Effector CD8-positive, alpha-beta T cell (primary cell): ENCODE results near the gene AHRR.

Experiments
- DNase-seq: peaks from one replicate; lab custom pipeline; 2025; lab: John Stamatoyannopoulos, UW

AHRR gene

DNA sequence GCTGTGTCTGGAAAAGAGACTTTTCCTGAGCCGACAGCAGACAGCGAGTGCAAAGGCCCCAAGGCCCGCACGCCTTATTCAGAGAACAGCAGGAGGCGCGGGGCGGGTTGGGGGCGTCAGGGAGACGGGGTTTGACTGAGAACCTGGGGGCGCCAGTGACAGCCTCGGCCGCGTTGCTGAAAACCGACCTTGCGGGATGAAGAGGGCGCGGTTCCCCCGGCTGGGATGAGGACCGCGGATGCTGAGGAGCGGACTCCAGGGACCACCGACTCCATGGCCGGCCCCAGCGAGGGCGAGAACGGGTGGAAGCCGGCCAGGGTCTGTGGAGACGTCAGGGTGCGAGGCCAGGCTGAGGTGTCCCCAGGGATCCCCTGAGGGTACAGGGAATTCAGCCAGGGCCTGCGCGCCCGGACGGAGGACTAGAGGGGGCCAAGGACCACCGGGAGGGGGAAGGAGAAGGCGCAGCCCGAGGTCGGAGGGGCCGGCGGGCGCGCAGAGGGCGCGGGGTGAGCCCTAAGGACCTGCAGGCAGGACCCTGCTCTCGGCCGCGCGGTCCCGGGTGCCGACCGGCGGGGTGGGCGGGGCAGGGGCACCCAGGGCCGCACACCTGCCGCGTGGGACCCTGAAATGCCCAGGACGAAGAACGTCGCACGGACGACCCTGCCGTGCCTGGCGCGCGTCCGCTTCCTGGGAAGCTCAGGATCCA is 837 bp upstream of the AHRR start:
- no peak for DNase-seq

DNA sequence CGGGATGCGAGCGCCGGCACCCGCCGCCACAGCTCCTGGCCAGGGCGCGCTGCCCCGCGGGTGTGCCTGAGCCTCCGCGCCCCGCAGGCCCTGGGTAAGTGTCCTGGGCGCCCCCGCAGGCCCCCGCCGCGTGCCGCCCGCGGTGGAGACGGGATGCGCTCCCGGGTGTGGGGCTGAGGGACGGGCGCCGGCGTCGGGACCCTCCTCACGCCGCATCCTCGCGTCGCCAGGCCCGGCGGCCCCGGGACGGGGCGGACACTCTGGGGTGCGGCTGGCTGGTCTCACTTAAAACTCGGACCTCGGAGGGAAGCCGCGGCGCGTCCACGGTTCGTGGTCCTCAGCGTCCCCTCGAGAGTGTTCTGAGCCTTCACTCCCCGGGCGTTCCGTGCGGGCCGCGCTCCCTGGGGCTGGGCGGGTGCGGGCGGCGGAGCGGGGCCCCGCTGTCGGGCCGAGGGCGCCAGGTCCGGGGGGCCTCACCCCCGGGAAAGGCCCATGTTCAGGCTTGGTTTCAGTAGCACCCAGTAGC is 275 bp downstream of the AHRR start:
- DNase-seq = no peak

DNA sequence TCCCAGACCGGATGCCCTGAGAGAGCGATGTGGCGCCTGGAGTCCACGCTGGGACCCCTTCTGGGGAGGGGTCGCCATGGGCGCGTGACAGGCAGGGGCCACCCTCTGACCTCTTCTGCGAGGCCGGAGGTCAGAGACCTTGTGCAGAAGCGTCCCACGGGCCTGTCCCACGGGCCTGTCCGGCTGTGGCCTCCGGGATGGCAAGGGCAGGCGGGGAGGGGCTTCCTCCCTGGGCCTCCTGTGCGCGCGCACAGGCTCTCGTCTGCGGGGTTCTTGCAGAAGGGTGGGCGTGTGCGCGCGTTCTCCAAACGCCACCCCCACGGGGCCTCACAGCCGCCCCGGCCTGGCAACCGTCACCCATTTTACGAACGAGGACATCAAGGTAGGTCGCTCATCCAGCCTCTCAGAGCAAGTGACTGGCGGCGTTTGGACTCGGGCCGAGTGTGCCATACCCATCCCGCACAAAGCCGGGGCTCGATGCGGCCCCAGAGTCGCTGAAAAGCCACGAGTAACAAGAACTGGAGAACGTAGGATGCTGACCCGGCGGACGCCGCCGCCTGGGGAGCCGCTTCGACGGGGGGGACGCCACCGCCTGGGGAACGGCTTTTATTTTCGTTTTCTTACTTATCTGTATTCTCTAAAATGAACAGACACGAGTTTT is 897 bp downstream of the AHRR start:
- no peak for DNase-seq

DNA sequence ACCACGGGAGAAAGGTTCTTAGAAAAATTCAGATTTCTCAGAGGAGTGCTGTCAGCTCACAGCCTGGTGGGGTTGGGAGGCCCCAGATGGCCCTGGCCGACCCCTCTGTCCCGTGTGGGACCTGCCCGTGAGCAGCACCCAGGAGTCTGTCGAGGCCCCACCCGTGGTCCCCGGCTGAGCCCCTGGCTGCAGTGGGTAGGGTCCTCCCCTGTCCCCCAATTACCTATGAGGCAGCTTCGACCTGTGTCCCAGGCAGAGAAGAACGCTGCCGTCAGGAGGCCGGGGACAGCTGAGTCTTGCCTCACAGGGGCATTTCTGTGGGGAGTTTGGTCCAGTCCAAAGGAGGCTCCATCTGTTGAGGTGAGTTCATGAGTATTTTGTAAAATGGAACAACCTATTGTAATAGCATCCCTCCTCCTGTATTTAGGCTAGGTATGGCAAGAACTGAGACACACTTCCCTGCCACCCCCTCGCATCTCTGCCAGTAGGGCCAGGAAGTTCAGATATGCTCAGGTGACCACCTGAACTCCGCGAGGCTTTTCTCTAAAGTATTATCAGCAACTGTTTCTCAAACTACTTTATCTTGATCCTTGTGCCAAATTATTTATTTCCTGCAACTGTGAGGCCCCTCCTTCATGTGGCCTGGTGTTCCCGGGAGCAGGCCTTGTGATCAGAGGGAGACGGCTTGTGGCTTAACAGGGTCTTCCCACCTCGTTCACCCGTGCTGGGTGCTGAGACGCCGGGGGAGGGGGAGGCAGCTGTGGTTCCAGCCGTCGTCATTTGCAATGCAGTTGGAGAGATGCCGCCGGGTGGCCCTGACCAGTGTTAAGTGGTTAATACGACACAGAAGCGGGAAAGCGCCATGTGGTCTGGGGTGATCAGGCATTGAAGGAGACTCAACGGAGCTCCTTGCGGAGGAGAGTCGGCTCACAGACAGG is 1.7 kb downstream of the AHRR start:
- no peak for DNase-seq

DNA sequence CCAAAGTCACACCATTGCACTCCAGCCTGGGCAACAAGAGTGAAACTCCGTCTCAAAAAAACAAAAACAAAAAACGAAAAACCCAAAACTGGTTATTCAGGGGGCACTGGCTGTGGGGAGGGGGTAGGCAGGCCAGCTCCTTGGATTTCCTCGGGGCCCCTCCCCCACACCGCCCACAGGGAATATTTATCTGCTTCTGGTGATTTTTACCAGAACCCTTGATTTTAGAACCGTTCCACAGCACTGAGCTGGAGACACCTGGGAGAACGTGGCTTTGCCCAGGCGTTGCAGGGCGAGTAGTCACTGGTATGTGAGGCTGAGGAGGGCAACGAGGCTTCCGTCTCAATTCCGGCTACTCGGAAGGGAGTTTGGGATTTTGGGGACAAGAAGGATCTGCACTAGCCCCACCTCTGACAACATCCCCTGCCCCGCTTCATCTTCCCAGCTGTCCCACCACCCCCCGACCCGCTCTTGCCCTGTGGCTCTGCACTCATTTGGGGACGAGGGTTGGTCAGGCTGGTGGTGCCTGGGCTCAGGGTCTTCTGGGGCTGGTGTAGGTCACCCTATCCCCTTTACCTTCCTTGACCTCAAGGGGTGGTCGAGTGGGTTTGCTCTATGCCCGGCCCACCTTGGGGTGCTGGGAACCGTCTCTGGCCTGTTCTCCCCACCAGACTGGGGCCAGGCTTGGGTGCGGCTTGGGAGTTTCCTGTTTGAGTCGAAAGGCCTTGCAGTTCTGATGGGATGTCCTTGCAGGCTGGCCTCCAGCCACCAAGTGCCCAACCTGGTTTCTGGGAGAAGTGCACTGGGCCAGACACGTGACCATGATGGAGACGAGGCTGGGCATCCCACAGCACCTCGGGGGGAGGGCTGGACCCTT is 3.5 kb downstream of the AHRR start:
- DNase-seq = no peak

- DNase-seq = no peak
Observed at GRCh38 chr5:326109-326508, 4.6 kb downstream of the AHRR start.

DNA sequence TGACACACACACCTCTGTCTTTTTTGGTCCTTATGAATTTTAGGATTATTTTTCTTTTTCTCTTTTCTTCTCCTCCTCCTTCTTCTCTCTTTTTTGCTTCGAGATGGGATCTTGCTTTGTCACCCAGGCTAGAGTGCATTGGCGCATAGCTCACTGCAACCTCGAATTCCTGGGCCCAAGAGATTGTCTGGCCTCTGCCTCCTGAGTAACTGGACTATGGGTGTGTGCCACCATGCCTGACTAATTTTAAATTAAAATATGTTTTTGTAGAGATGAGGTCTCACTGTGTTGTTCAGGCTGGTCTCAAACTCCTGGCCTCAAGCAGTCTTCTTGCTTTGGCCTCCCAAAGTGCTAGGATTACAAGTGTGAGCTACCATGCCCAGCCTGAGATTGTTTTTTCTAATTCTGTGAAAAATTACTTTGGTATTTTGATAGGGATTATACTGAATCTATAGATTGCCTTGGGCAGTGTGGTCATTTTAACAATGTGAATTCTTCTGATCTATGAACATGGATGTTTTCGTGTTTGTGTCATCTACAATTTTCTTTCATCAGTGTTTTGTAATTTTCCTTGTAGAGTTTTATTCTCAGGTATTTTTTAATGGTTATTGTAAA is 7.7 kb downstream of the AHRR start:
- DNase-seq = no peak

- DNase-seq = no peak
Observed at GRCh38 chr5:329768-330167, 8.3 kb downstream of the AHRR start.

DNA sequence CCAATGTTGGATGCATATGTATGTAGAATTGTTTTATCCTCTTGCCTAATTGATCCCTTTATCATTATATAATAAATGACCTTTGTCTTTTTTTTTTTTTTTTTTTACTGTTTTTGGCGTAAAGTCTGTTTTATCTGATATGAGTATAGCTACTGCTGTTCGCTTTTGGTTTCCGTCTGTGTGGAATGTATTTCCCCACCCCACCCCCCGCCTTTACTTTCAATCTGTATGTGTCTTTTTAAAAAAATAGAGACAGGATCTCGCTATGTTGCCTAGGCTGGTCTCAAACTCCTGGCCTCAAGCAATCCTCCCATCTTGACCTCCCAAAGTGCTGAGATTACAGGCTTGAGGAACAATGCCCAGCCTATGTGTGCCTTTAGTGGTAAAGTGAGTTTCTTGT is 11.3 kb downstream of the AHRR start:
- no peak for DNase-seq

DNA sequence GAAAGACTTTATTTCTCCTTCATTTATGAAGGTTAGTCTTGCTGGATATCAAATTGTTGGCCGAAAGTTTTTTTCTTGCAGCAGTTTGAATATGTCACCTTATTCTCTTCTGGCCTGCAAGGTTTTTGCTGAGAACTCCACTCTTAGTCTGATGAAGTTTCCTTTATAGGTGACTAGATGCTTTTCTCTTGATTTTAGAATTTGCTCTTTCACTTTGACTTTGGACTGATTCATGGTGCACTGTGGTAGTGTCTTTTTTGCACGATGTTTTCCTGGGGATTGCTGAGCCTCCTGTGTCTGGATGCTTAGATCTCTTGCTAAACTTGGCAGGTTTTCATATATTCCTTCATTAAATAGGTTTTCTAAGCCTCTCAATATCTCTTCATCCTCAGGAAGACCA is 12.4 kb downstream of the AHRR start:
- no peak for DNase-seq

GRCh38 chr5:334903-335739 is 13.6 kb downstream of the AHRR start:
- DNase-seq = no peak

DNA sequence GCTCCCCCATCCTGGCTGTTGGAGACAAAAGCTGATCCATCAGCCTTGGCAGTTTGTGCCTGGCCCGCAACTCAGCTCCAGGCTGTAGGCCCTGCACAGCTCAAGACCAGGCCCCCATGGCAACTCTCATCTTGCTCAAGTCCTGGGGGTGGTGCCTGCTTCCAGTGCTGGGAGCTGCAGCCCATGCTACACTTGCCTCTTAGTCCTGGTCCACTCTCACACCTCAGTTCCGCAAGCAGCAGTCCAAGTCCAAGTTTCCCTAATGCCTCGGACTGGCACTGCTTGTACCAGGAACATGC is 14.2 kb downstream of the AHRR start:
- no peak for DNase-seq

GRCh38 chr5:337563-338130 is 16.1 kb downstream of the AHRR start:
- no peak for DNase-seq

GRCh38 chr5:342501-343460 is 21.3 kb downstream of the AHRR start:
- no peak for DNase-seq

- no peak for DNase-seq
Observed at GRCh38 chr5:343461-344401, 22.2 kb downstream of the AHRR start.

DNA sequence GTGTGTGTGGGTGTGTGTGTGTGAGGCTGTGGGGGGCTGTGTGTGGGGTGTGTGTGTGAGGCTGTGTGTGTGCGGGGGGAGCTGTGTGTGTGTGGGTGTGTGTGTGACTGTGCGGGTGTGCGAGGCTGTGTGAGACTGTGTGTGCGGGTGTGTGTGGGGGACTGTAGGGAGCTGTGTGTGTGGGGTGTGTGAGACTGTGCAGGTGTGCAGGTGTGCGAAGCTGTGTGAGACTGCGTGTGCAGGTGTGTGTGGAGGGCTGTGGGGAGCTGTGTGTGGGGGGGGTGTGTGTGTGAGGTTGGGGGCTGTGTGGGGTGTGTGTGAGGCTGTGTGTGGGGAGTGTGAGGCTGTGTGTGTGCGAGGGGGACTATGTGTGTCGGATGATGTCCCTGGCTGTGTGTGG is 23.2 kb downstream of the AHRR start:
- no peak for DNase-seq

DNA sequence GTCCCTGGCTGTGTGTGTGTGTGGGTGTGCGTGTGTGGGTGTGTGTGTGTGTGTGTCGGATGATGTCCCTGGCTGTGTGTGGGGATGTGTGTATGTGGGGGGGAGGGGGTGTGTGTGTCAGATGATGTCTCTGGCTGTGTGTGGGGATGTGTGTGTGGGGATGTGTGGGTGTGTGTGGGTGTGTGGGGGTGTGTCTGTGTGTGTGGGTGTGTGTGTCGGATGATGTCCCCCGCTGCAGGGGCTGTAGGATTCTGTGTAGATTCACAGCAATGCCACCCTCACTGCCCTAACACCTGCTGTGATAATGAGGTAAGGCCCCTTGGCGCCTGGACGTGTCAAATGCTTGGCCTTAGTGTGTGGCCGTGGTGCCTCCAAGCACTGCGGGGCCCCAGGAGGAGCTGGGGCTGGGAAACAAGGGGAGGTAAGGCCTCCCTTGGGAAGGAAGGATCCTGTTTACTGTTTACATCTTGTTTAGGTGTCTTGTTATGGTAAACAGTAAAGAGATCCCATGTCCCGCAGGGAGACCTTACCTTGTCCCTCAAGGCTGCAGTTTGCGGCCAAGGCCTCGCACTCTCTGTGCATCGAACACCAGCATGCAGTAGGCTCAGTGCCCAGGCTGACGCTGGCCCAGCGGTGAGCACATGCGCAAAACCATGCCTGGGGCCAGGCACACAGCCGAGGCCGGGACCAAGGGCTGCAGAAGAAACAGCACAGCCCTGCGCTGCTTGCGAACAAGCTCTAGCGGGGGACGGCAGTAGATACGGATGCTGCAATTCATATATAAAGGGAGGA is 24.1 kb downstream of the AHRR start:
- DNase-seq = no peak
